Stimulated activated CD4-positive, alpha-beta T cell treated with anti-CD3 and anti-CD28 coated beads, TNF-alpha, amount 100 ng/mL, for 1 hour (primary cell): ENCODE data around the gene ZC3H11A.
A peak's percentile ranks its signal among the peaks of the same experiment; 100 is the strongest.
"Not testable (repeated sequence)": the region's sequence is repeated elsewhere in the genome, so short reads cannot be mapped to it uniquely, and the experiment has no call there.

Experiments
- DNase-seq, 3 donors: peaks; one replicate each; pipeline ENCODE4 v3.0.0-alpha.2; 2020; ENCODE audit warnings: low read depth in 3 of 3, low spot score in 1 of 3

Gene ZC3H11A

DNA sequence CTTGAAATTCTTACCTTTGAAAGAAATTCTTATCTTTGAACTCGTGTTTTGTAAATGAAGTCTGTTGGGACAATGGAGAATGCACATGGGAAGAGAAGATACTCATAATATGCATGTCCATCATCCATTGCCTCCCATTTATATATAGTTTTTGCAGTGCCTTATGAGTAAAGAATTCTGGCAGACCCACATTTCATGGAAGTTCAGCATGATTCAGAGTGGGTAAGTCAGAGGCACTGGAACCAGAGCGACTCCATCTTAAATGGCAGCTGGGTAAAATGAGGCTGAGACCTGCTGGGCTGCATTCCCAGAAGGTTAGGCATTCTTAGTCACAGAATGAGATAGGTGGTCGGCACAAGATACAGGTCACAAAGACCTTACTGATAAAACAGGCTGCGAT is 16.6 kb upstream of the ZC3H11A start:
- DNase-seq: no peak

DNA sequence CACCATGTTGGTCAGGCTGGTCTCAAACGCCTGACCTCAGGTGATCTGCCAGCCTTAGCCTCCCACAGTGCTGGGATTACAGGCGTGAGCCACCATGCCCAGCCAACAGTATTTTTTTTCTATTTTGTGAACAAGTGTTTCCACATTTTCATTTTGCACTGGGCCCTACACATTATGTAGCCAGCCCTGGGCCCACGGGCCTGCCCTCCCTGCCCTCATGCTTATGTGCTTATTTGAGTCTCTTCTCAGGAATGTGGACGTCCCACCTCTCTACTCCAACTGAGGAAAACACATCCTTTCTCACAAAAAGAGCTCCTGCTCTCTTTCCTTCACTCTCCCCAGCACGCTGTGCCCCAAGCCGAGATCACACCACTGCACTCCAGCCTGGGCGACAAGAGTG is 13.5 kb upstream of the ZC3H11A start:
- DNase-seq: no peak

DNA sequence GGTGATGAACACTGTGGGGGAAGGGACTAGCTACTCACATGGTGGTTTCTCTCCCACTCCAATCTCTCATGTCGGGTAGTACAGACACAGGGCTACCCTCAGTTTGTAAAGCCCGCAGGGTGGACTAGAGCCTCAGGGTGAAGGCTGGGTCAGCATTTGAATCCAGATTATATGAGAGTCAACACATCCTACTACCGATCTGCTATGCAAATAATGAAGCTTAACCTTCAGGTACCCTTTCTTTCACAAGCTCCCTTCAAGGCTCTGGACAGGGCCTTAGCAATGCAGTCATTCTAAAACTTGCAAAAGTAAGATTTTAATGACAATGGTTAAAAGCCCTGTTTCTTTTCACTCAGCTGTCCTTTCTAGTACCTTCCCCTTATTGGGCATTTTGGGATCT is 5.5 kb upstream of the ZC3H11A start:
- no peak for DNase-seq

- DNase-seq: no peak
Observed at GRCh38 chr1:203791498-203791897, 3.9 kb upstream of the ZC3H11A start.

GRCh38 chr1:203792486-203792885 is 2.9 kb upstream of the ZC3H11A start:
- DNase-seq: no peak

- DNase-seq: not testable (repeated sequence)
Observed at GRCh38 chr1:203793561-203793960, 1.9 kb upstream of the ZC3H11A start.

DNA sequence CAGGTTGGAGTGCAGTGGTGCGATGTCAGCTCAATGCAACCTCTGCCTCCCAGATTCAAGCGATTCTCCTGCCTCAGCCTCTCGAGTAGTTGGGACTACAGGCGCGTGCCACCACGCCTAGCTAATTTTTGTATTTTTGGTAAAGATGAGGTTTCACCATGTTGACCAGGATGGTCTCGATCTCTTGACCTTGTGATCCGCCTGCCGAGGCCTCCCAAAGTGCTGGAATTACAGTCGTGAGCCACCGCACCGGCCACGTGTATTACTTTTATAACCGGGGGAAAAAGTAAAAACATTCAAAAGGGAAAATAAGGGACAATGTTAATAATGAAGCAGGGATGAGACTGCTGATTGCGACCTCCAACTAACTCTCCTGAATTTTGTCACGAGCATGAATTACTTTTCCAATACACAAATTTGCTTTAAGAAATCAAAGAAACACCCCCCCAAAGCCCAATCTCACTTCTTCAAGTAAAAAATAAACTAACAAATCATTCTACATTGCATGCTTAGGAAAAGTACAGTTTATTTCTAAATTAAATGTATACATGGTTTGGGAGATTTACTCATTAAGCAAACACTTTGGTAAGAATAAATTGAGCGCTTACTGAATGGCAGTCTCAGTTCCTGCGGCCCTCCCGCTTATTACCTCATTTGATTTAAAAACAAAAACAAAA is 521 bp upstream of the ZC3H11A start:
- no peak for DNase-seq

DNA sequence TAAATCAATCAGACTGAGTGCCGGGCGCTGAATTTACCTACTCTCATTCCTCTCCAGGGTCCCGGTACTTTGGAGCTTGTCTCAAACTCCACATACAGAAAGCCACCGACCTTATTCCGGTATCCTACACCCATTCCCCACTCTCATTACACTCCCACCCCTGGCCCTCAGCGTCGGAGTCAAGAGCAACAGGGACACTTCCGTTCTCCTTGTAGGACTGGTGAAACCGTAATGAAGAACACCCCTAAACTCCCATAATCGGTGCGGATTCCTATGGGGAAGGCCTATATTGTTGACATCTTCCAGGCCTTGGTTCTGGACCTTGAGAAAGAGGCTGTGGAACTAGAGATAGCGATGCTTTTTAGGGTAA is 798 bp downstream of the ZC3H11A start:
- peak in 1 of 3 donors; percentile 2 for DNase-seq

DNA sequence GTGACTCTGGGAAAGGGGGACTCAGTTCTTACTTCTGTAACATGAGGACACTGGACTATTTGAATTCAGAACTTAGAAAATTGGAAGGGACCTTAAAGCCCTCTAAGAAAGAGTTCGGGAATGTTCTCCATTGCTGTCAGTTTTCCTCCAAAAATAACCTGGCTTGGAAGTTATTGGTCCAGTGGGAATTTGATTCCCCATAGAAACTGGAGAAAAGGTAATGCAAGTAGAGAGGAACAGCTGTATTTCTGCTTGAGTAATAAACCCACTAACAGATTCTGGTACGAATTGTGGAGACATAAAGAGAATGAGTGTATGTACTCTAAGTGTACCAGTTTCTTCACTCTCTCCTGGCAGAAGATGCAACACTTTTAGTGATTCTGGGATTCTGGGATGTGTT is 1.8 kb downstream of the ZC3H11A start:
- no peak for DNase-seq

DNA sequence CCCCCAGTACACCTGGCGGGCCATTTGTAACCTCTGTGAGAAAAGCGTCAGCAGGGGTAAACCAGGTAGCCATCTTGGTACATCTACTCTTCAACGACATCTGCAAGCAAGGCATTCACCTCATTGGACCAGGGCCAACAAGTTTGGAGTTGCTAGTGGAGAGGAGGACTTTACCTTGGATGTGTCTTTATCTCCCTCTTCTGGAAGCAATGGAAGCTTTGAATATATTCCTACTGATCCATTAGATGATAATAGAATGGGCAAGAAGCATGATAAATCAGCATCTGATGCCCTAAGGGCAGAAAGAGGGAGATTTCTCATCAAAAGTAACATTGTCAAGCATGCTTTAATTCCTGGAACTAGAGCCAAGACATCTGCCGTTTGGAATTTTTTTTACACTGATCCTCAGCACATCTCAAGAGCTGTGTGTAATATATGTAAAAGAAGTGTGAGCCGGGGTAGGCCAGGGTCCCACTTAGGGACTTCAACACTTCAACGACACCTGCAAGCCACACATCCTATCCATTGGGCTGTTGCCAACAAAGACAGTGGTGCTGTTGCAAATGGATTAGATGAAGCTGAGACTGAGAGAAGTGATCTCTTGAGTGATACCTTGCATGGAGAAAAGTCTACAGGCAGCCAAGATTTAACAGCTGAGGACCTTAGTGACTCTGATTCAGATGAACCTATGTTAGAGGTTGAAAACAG is 2.7 kb downstream of the ZC3H11A start:
- no peak for DNase-seq

GRCh38 chr1:203799157-203799556 is 3.7 kb downstream of the ZC3H11A start:
- DNase-seq: no peak

- DNase-seq: no peak
Observed at GRCh38 chr1:203799971-203800370, 4.5 kb downstream of the ZC3H11A start.

DNA sequence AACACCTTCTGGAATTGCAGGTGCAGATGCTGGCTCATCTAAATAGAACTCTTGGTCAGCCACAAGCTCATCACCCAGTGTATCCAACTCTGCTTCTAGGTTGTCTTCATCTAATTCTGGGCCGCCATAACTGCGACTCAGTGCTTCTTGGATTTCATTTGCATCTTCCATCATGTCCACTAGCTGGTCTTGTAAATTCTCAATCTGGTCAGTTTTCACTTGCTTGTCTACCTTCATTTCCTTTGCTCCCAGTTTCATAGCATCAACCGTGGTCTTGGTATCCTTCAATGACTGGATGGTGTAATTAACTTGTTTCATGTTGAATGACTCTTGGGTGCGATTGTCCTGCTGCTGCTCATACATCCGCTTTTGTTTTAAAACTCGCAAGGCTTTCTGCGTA is 10.3 kb downstream of the ZC3H11A start:
- no peak for DNase-seq

DNA sequence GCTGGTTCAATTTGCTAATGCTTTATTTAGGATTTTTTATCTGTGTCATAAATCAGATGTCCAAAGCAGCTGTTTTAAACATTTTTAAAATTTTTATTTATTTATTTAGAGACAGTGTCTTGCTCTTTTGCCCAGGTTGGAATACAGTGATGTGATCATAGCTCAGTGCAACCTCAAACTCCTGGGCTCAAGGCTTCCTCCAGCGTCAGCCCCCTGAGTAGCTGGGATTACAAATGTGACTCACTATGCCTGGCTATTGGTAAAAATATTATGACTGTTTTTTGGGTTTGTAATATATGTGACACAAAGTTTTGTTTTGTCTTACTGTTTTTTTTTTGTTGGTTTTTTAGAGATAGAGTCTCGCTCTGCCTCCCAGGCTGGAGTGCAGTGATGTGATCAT is 11.8 kb downstream of the ZC3H11A start:
- no peak for DNase-seq

- DNase-seq: no peak
Observed at GRCh38 chr1:203813581-203814341, 18.3 kb downstream of the ZC3H11A start.

DNA sequence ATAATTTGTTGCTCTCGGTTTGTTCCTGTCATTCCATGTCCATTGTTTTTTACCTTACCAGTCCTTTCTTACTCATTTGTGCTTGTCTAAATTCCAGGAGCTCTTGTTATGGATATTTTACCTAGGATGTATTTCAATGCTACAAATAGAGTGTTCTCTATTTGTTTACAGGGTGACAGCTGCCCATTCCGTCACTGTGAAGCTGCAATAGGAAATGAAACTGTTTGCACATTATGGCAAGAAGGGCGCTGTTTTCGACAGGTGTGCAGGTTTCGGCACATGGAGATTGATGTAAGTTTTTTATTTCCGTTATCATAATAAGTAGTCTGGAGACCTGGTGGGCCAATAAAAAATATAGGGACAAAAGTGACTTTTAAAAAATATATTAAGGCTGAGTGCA is 23.0 kb downstream of the ZC3H11A start:
- no peak for DNase-seq

- DNase-seq: no peak
Observed at GRCh38 chr1:203823306-203823705, 27.9 kb downstream of the ZC3H11A start.

GRCh38 chr1:203826175-203826574 is 30.8 kb downstream of the ZC3H11A start:
- no peak for DNase-seq

GRCh38 chr1:203828002-203828401 is 32.6 kb downstream of the ZC3H11A start:
- no peak for DNase-seq

GRCh38 chr1:203828503-203828902 is 33.1 kb downstream of the ZC3H11A start:
- no peak for DNase-seq

DNA sequence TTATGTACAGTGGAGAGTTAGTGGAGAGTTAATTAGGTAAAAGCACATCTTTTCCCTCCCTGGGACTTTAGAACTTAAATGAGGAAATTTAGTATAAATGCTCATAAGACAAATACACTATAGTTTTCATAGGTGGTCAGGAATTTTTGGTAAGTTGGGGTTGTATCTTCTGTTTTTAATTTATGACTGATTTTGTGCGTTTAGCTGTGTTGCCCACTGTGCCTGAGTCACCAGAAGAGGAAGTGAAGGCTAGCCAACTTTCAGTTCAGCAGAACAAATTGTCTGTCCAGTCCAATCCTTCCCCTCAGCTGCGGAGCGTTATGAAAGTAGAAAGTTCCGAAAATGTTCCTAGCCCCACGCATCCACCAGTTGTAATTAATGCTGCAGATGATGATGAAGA is 33.8 kb downstream of the ZC3H11A start:
- DNase-seq: not testable (repeated sequence)

DNA sequence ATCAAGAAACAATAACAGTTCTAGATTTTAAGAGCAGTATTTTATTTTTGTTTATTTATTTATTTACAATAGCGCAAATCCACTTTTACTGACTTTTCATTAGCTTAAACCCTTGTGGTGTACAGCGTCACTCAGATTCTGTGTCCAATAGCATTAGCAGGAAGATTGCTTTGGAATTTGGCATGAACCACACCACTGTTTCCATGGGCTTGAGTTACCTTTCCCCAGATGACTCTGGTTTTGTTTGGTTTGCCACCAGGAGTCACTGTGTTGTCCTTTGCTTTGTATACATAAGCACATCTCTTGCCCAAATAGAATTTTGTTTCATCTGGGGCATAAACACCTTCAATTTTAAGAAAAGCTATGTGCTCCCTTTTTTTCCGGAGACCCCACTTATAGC is 40.1 kb downstream of the ZC3H11A start:
- no peak for DNase-seq
